HG03135 (cell line): ENCODE results near the gene PRSS33.

Experiments
- ATAC-seq: cut with Tn5 transposase; IDR thresholded peaks from one replicate; pipeline ENCODE4 v1.9.1; 2021; ENCODE audit warnings: mild to moderate bottlenecking, moderate library complexity; ENCODE audit not compliant: unreplicated experiment

PRSS33 gene

DNA sequence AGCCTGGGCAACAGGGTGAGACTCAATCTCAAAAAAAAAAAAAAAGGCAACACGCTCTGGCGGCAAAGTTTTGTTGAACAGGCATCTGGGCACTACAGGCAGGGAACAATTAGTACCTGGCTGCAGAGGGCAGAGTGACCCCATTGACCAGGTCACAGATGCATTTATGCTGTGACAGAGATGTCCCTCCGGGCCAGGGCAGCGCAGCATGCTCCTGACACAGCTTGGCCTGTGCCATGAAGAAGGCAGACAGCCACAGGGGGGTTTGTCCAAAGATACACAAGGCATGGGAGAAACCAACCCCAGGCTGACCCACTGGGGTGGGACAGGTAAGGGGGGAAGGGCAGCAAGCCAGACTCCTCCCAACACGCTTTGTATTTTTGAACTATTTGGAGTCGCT is 42.6 kb downstream of the PRSS33 start:
- ATAC-seq, result no peak

DNA sequence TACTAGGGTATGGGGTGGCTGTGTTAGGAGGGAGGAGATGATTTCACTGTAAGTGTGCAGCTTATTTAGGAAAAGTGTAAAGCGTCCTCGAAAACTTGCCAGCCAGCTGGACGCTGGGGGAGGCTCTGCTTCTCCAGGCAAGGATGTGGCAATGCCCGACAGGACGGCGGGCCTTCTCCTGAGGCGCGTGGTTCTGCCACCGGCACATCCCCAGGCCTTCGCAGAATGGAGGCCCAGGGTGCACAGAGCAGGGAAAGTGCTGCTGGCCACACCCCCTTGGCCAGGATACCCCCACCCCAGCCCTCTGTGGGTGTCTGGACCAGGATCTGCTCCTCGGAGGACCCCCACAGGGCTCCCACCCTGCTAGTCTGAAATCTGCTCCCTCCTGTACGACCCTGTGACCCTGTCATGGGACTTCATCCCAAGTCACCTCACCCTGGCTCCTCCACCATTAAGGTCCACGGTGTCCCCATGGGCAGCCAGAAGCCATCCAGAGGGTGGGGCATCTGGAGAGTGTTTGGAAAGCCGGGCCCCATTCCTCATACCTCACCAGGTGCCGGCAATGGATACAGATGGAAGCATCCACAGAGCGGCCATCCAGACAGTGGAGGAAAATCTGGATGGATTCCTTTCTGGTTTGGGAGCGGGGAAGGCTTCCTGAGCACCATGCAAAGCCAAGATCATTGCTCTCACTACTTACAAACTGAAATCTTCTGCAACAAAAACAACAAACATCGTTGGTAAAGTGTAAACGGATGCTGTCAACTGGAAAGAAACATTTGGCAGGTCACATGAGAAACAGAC is 44.2 kb downstream of the PRSS33 start:
- ATAC-seq, result no peak

DNA sequence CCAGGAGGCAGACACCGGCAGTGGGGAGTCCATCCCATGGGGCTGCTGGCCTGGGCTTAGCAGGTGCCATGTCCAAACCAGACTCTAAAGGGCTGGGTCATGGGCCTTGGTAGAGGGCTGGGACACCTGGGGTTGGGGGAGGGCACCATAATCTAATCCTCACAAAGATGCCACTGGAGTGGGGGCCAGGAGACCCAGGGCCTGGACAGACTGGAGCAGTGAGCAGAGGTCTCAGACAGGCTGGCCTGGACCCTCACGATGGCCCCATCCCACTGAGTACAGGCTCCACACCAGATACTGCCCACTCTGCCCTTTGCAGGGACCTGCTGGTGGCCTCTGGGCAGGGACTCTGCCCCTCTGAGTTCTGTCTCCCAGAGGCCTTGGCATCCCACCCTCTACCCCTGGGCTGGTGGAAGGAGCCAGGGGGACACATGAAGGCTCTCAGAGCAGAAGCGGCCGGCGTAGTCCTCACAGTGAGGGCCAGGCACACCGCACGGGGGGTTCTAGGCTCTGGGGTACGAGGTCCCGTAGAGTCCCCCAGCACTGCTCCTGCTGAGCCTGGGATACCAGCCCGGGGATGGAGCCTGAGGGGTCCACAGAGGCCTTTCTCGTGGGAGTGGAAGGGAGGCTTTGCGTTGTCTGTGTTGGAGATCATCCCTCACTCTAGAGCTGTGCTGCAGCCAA is 44.9 kb downstream of the PRSS33 start:
- no peak for ATAC-seq

DNA sequence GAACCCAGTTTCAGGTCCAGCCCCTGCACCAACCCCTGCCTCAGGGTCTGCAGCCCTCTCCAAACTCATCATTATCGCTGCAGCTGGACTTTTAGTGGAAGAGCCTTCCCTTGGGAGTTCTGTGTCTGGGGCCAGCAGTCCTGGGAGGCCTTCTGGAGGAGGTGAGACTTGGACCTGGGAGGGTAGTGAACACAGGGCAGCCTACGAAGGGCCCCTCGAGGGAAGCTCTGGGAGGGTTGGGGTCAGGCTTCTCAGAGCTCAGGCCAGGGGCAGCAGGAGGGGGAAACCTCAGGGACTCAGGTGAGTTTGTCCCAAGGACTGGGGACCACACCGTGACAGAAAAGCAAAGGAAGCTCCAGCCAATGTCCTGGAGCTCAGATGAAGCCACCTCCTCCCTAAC is 46.2 kb downstream of the PRSS33 start:
- ATAC-seq, result no peak

DNA sequence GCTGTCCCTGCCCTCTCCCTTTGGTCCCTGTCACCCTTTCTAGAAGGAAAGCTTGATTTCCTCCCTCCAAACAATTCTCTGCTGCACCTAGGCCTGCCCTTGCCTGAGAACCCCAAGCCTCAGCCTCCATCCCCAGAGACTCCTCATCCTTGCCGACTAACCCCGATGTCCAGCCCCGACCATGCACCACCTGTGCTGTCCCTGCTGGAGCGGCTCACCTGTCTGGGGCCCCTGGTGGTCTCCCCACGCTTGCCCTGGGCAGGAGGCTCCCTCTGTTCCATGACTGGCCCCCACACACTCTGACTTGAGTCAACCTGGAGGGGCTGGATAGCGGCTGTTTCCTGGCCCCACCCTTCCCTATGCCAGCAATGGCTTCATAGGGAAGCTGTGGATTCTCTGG is 46.9 kb downstream of the PRSS33 start:
- ATAC-seq, result no peak

DNA sequence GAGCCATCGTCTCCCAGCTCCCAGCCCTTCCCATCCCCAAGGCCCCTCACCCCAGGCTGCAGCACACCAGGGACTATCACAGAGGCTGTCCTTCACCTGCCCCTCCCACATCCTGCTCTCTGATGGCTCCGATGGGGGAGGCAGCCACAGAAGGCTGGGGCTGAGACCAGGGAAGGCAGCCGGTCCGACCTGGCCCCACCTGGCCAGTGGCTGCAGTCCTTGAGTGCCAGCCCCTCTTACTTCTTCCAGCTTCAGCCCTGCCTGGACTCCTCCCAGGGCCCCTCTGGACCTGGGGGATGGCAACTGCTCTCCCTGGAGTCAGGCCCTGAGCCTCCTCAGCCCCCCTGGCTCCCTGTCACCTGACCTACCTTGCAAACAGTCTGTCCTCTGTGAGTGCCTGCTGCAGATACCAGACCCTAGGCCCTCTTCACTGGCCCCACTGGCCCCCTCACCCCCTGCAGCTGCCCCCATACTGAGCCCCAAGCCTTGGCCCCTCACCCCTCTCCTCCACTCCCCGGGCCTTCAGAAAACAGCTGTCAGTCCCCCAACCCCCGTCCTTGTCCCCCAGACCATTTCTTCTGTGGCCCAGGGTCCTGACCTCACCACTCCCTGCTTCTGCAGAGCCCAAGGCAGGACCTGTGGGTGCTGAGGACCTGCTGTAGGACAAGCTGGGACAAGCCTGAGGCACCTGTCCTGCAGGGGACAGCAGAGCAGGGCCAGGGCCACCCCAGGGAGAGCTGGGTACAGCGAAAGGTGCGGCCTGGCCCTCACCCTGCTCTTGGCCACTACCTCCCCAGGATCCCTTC is 47.5 kb downstream of the PRSS33 start:
- no peak for ATAC-seq

DNA sequence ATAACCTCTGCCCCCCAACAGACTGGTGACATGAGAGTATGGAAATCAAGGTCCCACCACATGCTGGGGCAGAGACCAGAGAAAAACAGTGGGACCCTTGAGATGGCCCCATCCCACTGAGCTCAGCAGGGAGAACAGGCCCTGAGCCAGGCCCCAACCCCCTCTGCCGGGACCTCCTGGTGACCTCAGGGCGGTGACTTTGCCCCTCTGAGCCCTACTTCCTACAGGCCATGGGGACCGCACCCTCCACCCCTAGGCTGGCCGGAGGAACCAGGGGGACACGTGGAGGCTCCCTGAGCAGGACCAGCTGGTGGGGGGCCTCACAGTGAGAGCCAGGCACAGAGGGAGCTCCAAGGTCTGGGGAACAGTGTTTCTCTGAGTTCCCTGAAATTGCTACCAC is 48.7 kb downstream of the PRSS33 start:
- ATAC-seq, result no peak

DNA sequence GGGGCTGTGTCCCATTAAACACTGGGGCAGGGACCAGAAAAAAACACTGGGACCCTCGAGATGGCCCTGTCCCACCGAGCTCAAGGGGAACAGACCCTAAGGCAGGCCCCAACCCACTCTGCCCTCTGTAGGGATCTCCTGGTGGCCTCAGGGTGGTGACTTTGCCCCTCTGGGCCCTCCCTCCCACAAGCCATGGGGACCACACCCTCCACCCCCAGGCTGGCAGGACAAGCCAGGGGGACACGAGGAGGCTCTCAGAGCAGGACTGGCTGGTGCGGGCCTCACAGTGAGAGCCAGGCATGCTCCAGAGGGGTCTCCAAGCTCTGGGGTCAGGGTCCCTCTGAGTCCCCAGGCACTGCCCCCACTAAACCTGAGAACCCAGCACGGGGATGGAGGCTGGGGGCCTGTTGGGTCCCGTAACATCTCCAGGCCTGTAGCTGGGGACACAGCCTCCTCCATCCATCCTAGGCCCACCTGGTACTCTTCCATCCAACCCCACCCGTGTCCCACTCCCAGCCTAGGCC is 49.4 kb downstream of the PRSS33 start:
- ATAC-seq, result no peak

DNA sequence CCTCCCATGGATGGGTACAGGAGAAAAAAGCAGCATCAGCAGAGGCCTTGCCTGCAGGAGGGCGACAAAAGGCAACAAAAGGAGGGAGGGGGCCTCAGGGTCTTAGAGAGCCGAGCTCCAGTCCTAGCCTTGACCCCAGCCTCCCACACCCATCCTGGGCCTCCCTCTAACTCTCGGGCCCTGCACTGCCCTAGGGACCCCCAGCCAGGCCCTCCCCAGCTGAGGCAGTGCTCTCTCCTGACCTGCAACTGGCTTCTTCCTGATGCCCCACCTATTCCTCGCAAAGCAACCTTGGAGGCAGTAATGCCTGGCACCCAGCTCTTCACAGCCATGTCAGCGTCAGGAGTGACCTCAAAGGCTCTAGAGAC is 50.1 kb downstream of the PRSS33 start:
- no peak for ATAC-seq

DNA sequence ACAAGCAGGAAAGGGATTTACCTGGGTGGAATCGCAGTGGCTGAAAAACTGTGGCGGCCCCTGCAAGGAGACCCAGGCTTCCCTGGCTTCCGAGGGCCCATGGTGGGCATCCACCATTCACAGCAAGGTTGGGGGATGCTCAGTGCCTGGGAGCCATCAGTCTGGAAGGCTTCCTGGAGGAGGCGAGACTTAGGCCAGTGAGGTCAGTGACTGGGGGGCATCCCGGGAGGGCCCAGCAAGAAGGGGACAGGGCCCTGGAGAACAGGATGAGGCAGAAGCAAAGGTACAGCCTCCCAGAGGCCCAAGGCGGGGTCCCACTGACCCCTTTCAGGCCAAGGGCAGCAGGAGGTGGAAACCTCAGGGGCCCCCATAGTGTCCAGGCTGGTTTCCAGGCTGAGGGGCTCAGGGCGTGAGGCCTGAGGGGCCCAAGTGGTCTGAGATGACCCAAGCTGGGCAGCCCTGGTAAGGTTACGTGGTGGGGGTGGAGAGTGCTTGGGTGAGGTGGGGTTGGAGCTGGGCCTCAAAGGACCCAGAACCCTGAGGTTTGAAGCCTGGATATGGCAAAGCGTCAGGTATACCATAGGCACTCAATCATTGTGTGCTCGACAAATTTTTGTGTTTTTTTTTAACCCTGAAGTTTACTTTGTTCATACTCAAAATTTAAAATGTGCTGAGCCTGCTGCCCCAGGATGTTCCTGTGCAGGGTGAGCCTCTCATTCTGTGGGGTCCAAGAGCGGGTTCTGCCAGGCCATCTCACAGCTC is 50.7 kb downstream of the PRSS33 start:
- no peak for ATAC-seq

DNA sequence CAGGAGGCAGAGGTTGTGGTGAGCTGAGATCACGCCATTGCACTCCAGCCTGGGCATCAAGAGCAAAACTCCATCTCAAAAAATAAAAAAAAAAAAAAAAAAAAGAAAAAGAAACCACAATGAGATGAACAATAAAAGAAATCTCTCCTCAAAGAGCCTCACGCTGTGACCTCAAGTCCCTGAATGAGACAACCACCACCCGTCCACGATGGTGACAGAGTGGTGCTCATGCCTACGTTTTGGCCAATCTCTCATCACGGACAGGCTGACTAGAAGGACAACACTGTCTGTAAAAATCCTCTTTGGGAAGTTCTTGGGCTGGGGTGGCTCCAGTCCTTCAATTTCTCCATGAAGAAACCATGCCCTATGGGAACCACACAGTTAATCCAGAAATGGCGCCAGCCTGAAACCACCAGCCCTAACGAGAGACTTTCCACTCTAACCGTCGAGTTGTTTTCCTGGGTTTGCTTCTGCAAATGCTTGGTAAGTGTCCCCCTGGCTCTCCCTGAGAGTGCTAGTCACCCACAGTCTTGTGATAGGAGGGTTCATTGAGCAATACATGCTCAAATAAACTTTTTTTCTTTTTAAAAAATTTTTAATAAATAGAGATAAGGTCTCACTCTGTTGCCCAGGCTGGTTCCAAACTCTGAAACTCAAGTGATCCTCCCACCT is 52.4 kb downstream of the PRSS33 start:
- ATAC-seq, result no peak
